HG03103 (cell line): Measurements from ENCODE around the gene EGLN2.
"Not testable (repeated sequence)": the region's sequence is repeated elsewhere in the genome, so short reads cannot be mapped to it uniquely, and the experiment has no call there.

Source experiments
- ATAC-seq: cut with Tn5 transposase; IDR thresholded peaks from one replicate; pipeline ENCODE4 v1.9.1; 2021; ENCODE audit warnings: low read depth; ENCODE audit not compliant: unreplicated experiment

The EGLN2 gene

GRCh38 chr19:40798683-40799557 lies at the start of gene EGLN2:
EGLN2 (plus strand) TSS chr19:40799191; CDS start chr19:40800573, 1,382 bp downstream.
- peak; percentile 68 for ATAC-seq

- peak; percentile 82 for ATAC-seq
These were observed 48.7 kb upstream of the EGLN2 start, which contains the start of gene ACTMAP for GRCh38 chr19:40750058-40750873. ACTMAP (minus strand) TSS chr19:40750477; CDS start chr19:40749803, 674 bp downstream.

GRCh38 chr19:40750874-40751537 lies 48.0 kb upstream of the EGLN2 start, which contains the start of gene SNRPA:
SNRPA (plus strand) TSS chr19:40751203; CDS start chr19:40751409, 206 bp downstream.
- peak; percentile 42 for ATAC-seq

- ATAC-seq, result no peak
These were observed 46.7 kb upstream of the EGLN2 start for GRCh38 chr19:40752257-40752781.

DNA sequence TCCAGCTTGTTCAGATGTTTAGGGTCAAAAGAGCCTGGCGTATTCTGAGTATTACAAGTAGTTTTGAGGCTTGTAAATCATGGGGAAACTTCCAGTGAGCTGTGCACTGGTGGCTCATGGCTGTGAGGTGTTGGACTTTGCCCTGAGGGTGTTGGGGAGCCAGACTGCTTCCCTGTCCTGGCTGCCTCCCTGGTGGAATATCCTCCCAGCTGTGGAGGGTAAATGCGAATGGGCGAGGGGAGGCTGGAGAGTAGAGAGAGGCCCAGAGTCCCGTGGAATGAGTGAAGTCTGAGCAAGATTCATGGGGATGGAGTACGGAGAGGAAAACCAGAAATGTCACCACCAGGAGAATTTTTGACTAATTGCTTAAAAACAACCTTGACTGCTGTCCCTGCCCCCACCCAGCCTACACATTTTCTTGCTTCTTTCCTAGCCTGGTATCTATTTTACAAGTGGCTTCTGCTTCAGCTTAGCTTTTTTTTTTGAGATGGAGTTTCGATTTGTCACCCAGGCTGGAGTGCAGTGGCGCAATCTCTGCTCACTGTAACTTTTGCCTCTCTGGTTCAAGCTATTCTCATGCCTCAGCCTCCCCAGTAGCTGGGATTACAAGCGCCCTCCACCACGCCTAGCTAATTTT lies 44.3 kb upstream of the EGLN2 start:
- no peak for ATAC-seq

GRCh38 chr19:40755248-40755624 lies 43.8 kb upstream of the EGLN2 start:
- ATAC-seq, result no peak

DNA sequence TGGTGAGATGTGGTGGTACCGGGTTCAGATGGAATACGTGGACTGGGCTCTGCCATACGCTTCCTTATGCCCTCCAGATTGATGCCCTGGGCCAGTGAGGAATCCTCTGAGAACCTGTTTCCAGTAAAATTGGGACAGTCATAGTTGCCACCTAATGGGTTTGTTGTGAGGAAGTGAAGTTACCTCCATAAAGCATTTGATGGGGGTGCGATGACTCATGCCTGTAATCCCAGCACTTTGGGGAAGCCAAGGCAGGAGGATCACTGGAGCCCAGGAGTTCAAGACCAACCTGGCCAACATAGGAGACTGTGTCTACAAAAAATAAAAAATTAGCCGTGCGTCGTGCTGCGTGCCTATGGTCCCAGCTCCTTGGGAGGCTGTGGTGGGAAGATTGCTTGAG lies 43.2 kb upstream of the EGLN2 start:
- ATAC-seq, result no peak

DNA sequence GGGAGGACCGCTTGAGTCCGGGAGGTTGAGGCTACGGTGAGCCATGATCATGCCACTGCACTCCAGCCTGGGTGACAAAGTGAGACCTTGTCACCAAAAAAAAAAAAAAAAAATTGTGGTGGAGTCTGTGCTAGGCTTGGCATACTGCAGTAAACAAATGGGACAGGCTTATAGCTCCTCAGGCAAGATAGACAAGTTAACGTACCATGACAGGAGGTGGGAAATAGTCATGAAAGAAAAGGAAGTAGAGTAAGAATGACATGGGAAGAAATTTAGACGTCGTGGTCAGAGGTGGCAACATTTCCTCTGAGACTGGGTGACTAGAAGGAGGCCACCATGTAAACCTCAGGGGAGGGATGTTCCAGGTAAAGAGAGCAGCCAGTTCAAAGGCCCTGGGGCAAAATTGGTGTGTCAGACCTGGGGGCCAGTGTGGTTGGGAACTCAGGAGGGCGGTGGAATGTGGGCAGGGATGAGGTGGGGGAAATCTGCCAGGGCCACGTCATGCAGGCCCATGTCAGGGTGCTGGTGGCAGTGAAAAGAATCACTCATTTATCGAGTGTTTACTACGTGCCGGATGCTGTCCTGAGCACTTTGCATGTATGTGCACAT lies 42.4 kb upstream of the EGLN2 start:
- ATAC-seq, result no peak

GRCh38 chr19:40758491-40758890 lies 40.5 kb upstream of the EGLN2 start:
- no peak for ATAC-seq

DNA sequence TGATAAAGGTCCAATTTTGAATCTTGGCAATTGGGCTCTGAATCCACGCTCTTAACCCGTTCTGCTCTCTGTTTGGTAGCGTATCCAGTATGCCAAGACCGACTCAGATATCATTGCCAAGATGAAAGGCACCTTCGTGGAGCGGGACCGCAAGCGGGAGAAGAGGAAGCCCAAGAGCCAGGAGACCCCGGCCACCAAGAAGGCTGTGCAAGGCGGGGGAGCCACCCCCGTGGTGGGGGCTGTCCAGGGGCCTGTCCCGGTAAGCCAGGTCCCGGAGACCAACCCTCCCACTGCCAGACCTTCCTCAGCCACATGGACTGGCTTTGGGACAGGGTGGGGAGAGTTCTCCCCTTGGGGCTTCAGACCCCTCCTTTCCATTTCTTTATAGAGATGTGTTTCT lies 39.6 kb upstream of the EGLN2 start:
- no peak for ATAC-seq

- no peak for ATAC-seq
These were observed 36.1 kb upstream of the EGLN2 start for GRCh38 chr19:40762754-40763470.

GRCh38 chr19:40763526-40763925 lies 35.5 kb upstream of the EGLN2 start:
- no peak for ATAC-seq

- no peak for ATAC-seq
These were observed 35.0 kb upstream of the EGLN2 start for GRCh38 chr19:40763963-40764362.

- not testable (repeated sequence) for ATAC-seq
These were observed 32.6 kb upstream of the EGLN2 start for GRCh38 chr19:40766385-40766784.

GRCh38 chr19:40768869-40769268 lies 30.1 kb upstream of the EGLN2 start:
- ATAC-seq, result no peak

DNA sequence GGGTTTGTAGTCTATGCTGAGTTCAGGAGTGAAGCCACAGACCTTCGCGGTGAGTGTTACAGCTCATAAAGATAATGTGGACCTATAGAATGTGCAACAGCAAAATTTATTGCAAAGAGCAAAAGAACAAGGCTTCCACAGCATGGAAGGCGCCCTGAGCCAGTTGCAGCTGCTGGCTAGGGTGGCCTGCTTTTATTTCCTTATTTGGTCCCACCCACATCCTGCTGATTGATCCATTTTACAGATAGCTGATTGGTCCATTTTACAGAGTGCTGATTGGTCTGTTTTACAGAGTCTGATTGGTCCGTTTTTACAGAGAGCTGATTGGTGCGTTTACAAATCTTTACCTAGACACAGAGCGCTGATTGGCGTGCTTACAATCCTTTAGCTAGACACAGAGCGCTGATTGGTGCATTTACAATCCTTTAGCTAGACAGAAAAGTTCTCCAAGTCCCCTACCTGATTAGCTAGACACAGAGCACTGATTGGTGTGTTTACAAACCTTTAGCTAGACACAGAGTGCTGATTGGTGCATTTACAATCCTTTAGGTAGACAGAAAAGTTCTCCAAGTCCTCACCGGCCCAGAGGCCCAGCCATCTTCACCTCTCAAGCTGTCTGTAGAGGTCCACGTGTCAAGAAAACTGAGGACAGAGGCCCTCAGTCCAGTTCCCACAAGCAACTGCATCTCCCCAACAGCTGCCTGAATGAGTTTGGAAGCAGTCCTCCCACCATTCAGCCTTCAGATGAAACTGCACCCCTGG lies 27.7 kb upstream of the EGLN2 start:
- not testable (repeated sequence) for ATAC-seq

DNA sequence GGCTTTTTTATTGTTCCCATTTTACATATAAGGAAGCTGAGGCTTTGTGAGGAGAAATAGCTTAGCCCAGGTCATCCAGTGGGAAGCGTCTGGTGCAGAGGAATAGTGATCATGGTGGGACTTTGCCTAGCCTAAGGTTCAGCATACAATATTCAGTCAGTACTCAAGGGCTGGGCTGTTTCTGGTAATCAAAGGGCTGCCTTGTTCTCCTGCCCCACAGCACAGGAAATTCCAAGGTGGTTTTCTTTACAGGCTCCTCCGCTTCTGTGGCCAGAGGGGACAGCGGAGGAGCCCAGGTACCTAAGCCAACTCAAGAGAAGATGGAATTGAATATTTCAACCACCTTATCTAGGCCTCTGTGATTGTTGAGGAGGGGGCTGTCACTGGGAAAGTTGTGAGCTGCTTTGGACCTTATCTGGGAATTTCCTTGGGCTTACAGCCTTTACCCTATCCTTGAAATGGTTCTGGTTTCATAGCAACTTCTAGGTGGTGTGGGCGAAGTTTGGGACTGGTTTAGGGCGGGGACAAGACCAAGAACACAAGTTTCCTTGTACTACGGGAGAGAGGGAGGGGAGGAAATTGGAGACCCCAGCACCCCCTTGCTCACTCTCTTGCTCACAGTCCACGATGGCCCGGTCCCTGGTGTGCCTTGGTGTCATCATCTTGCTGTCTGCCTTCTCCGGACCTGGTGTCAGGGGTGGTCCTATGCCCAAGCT lies 23.9 kb upstream of the EGLN2 start, which contains the start of gene MIA:
MIA (plus strand) TSS at position 606 of the 716 bp plus-strand sequence; CDS start at position 628, 22 bp downstream.
- no peak for ATAC-seq

- ATAC-seq, result no peak
These were observed 23.4 kb upstream of the EGLN2 start for GRCh38 chr19:40775632-40776022.
